Effector CD4-positive, alpha-beta T cell (primary cell): Measurements from ENCODE around the gene ZNF747.

Experiments
- DNase-seq: peaks from one replicate; pipeline ENCODE4 v3.0.0-alpha.2; 2020
- total RNA-seq: gene quantifications from one replicate; lab custom pipeline; 2026; lab: John Stamatoyannopoulos, UW

Gene ZNF747
- total RNA-seq: 10.9 reads per million, percentile 33 among the genes with 10 or more reads in this experiment

DNA sequence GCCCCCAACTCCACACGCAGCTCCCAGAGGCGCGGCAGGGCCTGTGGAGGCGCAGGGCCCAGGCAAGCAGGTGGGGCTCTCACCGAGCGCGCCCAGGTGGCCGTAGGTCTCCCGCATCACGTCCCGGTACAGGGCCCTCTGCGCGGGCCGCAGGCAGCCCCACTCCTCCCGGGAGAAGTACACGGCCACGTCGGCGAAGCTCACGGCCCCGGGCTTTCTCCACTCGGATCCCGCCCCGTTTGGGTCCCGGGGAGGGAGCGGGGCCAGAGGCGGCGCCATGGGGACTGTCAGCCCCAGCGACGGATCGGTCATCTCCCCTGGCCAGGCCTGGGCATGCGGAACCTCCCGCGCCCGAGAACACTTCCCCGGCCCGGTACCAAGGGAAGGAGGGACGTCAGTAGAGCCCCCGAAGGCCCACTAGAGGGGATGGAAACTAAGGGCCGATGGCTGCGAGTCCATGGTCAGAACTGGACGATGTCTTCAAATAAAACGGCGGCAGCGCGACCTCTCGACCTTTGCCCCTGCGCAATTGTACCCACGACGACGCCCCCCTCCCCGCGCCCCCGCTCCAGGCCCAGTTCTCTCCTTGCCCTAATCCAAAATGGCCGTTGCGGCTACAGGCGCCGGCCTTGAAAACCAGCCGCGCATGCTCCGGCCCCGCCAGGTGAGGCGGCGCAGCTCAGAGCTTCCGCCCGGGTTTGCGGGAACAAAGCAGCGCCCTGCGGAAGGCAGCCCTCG is at the start of gene ZNF747:
TSS of gene ZNF747 (minus strand) at position 491 of the 738 bp plus-strand sequence. CDS start at position 312, 179 bp downstream.
- DNase-seq: peak; percentile 94

DNA sequence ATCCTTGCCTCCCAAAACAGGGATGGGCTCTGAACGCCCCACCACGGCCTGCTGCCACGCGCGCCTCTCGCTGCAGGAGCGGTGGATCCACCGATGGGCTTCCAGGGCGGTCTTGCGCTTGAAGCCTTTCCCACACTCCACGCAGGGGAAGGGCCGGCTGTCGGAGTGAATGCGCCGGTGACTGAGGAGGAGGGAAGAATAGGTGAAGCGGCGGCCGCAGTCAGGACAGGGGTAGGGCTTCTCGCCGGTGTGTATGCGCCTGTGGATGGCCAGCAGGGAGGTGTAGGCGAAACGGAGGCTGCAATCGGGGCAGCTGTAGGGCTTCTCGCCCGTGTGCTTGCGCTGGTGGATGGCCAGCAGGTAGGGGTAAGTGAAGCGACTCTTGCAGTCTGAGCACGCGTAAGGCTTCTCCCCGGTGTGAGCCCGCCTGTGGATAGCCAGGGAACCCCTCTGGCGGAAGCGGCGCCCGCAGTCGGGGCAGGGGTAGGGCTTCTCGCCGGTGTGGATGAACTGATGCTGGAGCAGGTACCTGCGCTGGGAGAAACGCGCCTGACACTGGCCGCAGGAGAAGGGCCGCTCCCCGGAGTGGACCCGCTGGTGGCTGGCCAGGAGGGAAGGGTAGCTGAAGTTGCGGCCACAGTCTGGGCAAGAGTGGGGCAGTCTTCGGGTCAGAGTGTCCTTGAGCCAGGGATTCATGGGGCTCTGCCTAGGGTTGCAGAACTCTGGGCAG is 48.1 kb upstream of the ZNF747 start:
- DNase-seq: no peak

DNA sequence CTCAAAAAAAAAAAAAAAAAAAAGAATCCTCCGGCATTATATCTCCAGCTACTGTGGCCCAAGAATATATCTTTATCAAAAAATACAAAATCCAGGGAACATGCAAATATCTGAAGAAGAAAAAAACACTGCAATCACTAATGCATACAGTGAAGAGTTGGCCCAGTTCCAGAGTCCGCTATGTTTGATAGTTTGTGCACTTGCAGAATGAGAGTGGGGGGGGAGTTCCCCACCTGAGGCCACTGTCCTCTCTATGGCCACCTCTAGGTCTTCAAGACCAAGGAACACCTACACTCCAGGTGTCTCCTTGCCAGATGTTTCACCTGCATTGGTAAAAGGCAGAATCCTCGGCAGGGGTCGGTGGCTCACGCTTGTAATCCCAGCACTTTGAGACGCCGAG is 46.8 kb upstream of the ZNF747 start:
- DNase-seq: no peak

DNA sequence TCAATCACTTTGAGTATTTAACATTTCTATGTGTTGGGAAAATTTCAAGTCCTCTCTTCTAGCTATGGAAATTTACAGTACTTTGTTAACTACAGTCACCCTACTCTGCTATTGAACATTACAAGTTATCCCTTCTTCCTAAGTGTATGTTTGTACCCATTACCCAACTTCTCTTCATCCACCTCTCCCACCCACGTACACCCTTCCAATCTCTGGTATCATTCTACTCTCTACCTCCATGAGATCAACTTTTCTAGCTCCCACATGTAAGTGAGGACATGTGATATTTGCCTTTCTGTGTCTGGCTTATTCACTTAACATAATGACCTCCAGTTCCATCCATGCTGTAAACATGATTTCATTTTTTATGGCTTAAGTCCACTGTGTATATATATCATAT is 40.0 kb upstream of the ZNF747 start:
- DNase-seq: no peak

DNA sequence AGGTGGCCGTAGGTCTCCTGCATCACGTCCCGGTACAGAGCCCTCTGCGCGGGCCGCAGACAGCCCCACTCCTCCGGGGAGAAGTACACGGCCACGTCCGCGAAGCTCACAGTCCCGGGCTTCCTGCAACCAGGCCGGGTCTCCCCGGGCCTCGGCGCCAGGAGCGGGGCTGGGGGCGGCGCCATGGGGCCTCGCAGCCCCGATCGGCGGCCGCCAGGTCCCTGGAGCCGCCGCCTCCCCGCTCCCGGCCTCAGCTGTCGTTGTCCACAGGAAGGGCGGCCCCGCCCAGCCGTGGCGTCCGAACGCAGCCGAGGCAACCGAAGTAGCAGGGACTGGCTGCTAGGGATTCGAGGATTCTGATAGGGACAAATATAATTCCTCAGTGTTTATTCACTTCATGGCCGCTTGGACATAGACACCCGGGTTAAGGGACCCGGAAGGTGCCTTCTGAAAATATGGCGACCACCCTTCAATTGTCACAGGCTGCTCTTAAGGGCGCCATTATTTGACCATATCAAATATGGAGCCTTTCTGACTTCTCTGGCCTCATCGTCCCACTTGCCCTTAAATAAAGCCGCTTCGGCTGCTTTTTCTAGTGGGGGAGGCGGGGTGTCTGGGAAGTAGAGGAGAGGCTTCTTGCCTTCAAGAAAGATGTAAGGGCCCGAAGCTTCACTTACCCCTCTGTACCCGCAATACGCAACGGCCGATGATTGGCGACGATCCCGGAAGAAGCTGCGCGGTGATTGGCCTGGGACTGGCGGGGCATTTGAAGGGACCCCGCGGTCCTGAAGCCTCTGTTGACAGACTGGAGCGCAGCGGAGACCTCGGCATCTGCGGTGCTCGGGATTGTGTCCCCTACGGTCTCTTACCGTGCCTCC is 37.0 kb upstream of the ZNF747 start, which contains the start of gene ZNF688:
TSS of gene ZNF688 (minus strand) at position 270 of the 878 bp plus-strand sequence. CDS start at position 185, 85 bp downstream.
- peak; percentile 95 for DNase-seq

DNA sequence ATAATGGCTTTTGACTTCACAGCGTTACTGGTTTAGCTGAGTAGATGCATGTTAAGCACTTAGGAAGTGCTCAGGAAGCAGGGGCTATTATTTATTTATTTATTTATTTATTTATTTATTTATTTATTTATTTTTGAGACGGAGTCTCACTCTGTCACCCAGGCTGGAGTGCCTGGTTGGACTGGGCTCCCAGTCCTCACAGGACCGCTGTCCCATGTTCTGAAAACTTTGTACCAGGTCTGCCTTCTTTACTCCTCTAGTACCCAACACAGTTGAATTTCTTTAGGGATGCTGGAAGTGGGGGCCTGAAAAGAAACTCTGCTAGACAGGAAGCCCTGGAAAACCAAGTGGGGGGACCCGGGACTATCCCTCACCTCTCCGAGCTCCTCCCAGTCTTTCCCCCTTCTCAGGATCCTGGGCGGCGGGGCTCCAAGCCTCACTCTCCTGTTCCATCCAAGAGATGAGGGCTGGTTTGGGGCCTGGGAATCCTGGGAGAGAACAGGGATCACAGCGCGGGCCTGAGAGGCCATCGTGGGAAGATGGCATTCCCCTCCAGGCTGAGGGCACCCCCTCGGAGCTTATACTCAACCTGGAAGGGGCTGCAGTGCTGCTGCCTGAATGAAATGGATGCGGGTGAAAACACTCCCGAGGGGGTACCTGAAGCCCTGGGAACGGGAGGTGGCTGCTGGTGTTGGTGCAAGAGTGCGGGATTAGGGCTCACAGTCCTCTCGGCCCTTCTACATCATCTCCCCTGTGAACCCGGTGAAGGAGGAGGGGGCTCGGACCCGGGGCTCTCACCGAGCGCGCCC is 36.2 kb upstream of the ZNF747 start:
- DNase-seq: no peak

DNA sequence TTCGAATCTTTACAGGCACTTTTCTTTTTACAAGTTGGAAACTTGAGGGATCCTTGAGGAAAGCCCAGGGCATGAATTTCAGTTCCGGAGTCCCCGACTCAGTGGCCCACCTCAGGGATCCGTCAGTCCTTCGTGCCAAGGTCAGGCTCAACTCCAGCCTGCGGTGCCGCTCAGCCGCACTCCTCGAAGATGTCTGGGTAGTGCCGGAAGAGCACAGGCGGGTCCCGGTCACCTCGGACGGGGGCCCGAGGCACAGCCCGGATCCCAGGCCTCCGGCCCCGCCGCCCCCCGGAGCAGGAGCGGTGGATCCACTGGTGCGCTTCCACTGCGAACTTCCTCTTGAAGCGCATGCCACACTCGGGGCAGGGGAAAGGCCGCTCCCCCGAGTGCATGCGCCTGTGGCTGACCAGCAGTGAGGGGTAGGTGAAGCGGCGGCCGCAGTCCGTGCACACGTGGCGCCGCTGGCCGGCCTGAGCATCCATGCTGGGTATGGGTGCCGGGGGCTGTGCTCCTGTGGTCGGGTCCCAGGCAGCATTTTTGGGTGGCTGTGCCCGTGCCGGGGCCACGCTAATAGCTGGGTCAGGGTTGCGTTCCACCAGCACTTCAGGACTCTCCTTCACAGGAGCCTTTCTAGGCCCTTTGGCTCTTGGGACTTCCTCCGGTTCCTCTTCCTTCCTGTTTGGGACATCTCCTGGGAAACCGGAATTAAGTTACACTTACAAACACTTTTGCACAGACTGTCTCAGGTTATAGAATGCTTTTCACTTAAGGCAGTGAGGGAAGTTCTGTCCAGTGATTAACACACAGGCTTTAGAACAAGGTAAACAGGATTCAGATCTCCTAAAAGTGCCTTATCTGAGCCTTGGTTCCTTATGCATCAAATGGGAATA is 35.3 kb upstream of the ZNF747 start:
- DNase-seq: no peak

DNA sequence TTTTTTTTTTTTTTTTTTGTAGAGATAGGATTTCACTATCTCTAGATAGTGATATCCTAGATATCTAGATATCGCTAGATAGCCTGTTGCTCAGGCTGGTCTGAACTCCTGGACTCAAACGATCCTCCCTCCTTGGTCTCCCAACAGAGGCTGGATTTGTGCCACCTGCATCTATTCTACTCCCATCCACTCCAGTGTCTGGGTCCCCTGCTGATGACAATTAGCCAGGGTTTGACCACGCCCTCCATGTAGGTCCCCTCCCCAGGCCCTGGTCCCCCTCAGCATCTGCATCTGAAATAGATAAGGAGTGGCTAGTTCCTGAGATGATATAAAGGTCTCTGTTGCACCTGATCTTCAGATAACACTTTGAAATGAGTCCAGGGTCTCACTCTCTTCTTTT is 34.6 kb upstream of the ZNF747 start:
- no peak for DNase-seq

DNA sequence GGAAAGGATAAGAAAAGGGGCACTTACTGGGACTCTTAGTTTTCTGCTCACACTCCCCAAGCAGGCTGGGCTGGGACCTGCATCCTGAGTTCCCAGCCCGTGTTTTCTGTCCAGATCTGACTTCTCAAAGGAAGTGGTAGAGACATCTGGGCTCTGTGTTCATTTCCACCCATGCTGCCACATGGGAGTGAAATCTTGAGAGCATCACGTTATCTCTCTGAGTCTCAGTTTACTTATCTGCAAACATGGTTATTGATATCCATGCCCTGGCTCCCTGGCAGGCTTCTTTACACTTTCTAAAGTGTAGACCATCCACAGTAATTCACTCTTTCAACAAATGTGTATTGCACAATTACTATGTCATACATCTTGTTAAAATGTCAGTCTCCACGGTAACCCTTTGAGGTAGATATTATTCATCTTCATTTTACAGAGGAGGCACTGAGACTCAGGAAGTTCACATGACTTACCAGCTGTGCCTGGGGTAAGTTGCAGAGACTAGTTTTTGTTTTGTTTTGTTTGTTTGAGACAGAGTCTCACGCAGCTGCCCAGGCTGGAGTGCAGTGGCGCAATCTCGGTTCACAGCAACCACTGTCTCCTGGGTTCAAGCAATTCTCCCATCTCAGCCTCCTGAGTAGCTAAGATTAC is 33.5 kb upstream of the ZNF747 start:
- DNase-seq: peak; percentile 34

DNA sequence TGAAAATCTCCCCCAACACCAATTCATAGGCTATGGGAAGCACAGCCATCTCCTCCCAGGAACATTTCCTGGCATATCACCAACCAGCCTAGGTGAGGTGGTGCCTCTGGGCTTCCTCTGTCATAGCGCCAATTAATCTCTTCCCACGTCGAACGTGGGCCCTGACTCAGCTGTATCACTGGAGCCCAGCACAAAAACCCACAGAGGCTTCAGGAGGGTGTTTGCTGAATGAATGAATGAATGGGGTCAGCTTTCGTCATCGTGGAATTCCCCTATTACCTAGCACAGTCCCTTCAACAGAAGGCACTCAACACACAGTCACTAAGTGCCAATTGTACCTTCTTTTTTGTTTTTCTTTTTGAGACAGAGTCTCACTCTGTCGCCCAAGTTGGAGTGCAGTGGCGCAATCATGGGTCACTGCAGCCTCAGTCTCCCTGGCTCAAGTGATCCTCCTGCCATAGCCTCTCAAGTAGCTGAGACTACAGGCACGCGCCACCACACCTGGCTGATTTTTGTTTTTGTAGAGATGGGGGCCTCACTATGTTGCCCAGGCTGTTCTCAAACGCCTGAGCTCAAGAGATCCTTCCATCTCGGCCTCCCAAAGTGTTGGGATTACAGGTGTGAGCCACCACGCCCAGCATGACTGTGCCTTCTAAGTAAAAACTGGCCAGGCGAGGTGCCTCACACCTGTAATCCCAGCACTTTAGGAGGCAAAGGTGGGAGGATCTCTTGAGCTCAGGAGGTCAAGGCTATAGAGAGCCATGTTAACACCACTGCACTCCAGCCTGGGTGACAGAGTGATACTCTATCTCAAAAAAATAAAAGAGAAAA is 32.7 kb upstream of the ZNF747 start:
- peak; percentile 51 for DNase-seq

DNA sequence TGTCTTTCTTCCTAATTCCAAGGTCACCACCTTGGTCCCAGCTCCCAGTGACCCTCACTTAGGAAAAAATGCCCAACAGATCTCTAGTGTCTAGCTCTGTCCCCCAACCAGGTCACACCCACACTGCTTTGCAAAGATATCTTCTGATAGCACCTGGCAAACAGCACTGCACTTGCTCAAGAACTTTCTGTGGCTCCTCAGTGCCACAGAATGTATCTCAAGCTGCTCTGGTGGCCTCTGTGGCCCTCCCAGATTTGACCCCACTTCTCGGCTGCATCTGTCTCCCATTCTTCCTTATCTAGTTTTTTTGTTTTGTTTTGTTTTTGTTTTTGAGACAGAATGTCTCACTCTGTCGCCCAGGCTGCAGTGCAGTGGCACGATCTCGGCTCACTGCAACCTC is 31.9 kb upstream of the ZNF747 start:
- no peak for DNase-seq

DNA sequence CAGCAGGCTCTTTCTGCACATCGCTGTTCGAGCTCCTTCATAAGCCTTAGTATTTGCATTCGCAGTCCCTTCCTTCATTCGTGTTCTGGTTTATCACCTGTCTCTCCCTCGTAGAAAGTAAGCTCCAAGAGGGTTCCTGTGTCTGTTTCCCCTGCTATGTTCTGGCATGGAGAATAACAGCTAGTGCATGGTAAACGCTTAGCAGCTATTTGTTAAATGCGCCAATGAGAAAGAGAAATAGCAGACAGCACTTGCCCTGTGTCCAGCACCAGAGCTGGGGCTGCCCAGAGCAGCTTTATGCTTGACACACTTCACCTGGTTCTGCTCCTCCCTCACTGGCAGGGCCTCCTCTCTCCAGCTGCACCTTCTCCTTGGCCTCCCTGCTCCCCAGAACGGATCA is 31.3 kb upstream of the ZNF747 start:
- DNase-seq: no peak

DNA sequence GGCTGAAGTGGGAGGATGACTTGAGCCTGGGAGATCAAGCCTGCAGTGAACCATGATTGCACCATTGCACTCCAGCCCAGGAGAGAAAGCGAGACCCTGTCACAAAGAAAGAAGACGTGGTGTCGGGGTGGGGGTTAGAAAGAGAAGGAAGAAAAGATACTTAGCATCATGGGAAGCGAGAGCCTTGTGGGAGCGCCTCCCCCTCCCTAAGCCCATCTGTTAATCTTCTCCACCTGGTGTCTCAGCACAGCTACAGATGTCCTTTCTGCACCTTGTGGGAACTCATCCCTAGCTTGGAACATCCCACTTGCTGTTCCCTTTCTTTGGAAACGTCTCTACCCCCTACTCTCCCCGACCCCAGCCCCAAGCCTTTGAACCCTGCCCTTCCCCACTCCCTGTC is 30.9 kb upstream of the ZNF747 start:
- no peak for DNase-seq

DNA sequence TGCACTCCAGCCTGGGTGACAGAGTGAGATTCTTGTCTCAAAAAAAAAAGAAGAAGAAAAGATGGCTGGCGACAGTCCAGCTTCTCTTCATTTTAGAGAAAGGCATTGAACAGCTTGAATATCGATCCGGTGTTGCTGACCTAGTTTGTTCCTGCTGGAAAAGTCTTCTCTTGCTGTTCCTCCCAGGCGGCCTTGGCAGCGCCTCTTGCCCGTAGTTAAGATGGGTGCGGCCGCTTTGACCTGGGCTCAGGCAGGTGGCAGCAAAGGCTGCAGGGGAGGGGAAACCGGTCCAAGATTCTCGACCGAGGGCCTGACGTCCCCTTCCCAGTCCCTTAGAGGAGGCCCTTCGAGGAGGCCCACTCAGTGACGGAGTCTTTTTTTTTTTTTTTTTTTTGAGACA is 27.4 kb upstream of the ZNF747 start:
- DNase-seq: no peak

DNA sequence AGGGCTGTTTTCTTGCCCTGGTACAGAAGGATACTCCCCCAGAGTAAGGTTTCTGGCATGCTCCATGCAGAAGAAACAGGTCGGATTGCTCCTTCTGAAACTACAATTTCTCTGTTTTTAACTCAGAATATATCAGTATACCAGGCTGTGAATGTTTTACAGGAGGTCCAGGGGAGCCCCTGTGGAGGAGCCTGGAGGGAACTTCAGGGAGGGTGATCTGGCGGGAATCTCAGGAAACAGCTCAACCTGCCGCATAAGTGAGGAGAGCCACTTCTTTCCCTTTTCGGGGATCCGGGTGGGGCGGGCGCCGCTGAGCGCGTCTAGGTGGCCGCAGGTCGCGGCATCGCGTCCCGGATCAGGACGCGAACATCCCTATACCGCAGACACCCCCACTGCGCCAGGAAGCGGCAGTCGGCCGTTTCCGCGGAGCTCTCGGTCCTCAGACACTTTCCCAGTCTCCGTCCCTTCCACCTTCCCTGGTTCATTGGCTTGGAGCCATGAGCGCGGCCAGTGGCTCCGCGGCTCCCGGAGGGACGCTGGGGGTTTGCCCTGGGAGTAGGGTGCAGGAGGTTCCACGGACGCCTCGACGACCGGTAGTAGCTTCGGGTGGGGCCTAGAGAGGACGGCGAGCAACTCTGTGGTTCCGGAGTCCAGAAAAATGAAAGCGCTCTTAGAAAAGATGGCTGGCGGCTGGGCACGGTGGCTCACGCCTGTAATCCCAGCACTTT is 26.6 kb upstream of the ZNF747 start:
- DNase-seq: no peak

DNA sequence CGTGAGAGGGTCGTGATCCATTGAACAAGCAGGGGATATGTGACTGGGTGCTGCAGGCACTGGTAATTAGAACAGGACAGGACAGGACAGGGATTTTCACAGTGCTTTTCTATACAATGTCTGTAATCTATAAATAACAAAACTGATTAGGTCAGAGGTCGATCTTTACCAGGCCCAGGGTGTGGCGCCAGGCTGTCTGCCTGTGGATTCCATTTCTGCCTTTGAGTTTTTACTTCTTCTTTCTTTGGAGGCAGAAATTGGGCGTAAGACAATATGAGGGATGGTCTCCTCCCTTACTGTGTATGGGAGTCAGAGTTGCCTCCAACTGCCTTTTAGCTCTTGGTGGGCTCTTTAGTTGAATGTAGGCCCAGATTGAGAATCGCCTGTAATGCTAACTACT is 25.0 kb upstream of the ZNF747 start:
- DNase-seq: no peak

DNA sequence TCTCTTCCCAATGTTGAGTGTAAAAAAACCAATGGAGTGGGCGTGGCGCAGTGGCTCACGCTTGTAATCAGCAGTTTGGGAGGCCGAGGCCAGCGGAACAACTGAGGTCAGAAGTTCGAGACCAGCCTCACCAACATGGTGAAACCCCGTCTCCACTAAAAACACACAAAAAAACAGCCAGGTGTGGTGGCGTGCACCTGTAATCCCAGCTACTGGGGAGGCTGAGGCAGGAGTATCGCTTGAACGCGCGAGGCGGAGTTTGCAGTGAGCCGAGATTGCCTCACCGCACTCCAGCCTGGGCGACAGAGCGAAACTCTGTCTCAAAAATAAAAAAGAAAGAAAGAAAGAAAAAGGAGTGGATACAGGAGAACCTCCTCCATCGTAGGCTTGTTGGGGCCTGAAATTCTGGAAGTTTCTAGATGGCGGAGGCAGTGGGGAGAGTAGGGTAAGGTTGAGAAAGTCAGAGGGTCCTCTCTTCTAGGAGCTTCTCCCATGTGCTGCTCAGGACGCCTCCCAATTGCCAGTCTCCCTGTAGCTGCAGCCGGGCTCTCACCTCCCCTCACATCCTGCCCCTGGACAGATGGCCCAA is 24.2 kb upstream of the ZNF747 start:
- no peak for DNase-seq

DNA sequence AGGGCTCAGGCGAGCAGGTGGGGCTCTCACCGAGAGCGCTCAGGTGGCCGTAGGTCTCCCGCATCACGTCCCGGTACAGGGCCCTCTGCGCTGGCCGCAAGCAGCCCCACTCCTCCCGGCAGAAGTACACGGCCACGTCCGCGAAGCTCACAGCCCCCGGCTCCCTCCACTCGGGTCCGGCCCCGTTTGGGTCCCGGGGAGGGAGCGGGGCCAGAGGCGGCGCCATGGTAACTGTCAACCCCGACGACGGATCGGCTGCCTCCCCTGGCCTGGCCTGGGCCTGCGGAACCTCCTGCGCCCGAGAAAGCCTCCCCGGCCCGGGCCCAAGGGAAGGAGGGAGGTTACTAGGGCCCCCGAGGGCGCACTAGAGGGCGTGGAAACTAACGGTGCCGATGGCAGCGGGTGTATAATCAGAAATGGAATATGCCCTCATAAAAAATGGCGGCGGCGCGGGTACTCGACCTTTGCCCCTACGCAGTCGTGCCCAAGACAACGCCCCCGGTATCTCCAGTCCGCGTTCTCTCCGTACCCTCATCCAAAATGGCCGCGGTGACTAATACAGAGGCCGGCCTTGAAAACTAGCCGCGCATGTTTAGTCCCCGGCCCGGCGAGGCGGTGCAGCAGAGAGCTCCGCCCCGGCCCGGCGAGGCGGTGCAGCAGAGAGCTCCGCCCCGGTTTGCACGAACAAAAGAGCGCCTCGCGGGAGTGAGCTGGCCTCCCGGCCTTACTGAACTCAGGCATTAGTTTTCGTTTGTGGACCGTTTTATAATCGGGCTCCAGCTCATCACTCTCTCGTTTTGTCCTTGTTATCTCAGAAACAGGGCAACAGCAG is 23.5 kb upstream of the ZNF747 start, which contains the start of gene ZNF764:
TSS of gene ZNF764 (minus strand) at position 418 of the 832 bp plus-strand sequence. CDS start at position 226, 192 bp downstream.
- peak; percentile 94 for DNase-seq
